Heart right ventricle (tissue), 16 donors: ENCODE measurements around the gene CFAP61. TPM values are rescaled to one million over a fixed set of nuclear protein-coding genes. Genes with fewer than 3 reads are reported as not detected.

Source experiments
- ATAC-seq, 8 donors: fragments of 200-7000 bp; cut with Tn5 transposase; one replicate each; pipeline ENCODE4 v1.9.1; 2020; ENCODE audit warnings: mild to moderate bottlenecking in 8 of 8, moderate library complexity in 8 of 8, moderate number of reproducible peaks in 1 of 8
- DNase-seq, 2 donors: peaks; one replicate each; pipeline ENCODE4 v3.0.0-alpha.2; 2020
- H3K27ac ChIP-seq, 10 donors: fragments of 200-600 bp; sonication (generic) in 2 of 10; one replicate each; pipeline versions ENCODE4 v1.5.0 to v1.8.0; 2020 to 2022; ENCODE audit warnings: mild to moderate bottlenecking in 3 of 10
- H3K27me3 ChIP-seq, 7 donors: fragments of 200-600 bp; one replicate each; pipeline ENCODE4 v1.8.0; 2021 to 2022; ENCODE audit warnings: mild to moderate bottlenecking in 2 of 7
- H3K36me3 ChIP-seq, 9 donors: fragments of 200-600 bp; sonication (generic) in 1 of 9; one replicate each; pipeline versions ENCODE4 v1.5.0 to v1.8.0; 2020 to 2022; ENCODE audit warnings: mild to moderate bottlenecking in 2 of 9
- H3K4me1 ChIP-seq, 9 donors: fragments of 200-600 bp; sonication (generic) in 1 of 9; one replicate each; pipeline versions ENCODE4 v1.5.0 to v1.8.0; 2020 to 2022; ENCODE audit warnings: mild to moderate bottlenecking in 4 of 9
- H3K4me3 ChIP-seq, 10 donors: fragments of 200-600 bp; sonication (generic) in 2 of 10; one replicate each; pipeline versions ENCODE4 v1.5.0 to v1.8.0; 2020 to 2022; ENCODE audit warnings: mild to moderate bottlenecking in 7 of 10, moderate library complexity in 2 of 10
- H3K9me3 ChIP-seq, 11 donors: fragments of 200-600 bp in 10 of 11; sonication (generic) in 2 of 11; one replicate each; pipeline versions ENCODE4 v1.5.0 to v1.8.0; 2013 to 2022; ENCODE audit warnings: mild to moderate bottlenecking in 2 of 11, control low read depth in 1 of 11, moderate library complexity in 1 of 11
- WGBS, 2 donors: extraction: QIAGEN DNeasy Blood & Tissue Kit; methylation state at CpG; one replicate each; pipeline ENCODE4 v1.1.7; 2013; ENCODE audit warnings: inconsistent platforms in 1 of 2; 5-methylcytosine and 5-hydroxymethylcytosine counted together
- intact Hi-C, 10 donors: fragments of 100-400 bp; cut with DNase I; formaldehyde crosslinking; loops; one replicate each; pipeline versions ENCODE4 v1.11.1 to v1.14.2; 2022
- polyA plus RNA-seq, 2 donors: library from polyadenylated mRNA; stranded (reverse); fragments of 200-250 nt; gene quantifications; one replicate each; pipeline ENCODE4 v1.2.3, GENCODE V29; 2013
- total RNA-seq, 10 donors: library from RNA; stranded (reverse); fragmentation: NEBNext Ultra II Directional in 3 of 10; extraction: Animal tissue kit (Norgen Biotek cat#: 25700) in 3 of 10; gene quantifications; one replicate each; pipeline versions ENCODE4 v1.2.1 to v1.2.4, GENCODE V29; 2021 to 2023
- TF ChIP-seq, protein P1 (sequence below), 9 donors: fragments of 200-600 bp; sonication (generic) in 2 of 9; IDR thresholded peaks; one replicate each; pipeline versions ENCODE4 v1.5.0 to v1.8.0; 2021 to 2022; ENCODE audit warnings: antibody characterized with exemption in 9 of 9, mild to moderate bottlenecking in 5 of 9, moderate library complexity in 1 of 9
- donor health status: Arrhythmogenic right ventricular cardiomyopathy.
- donor health status: ischemic (EF 13 %, LVEDD 7.1; RV severe dilation, severe dysfunction).
- donor health status: healthy with polysubstance abuse.
- donor health status: DM: no; HTN: yes; CAD: no.
- donor health status: DM: no; HTN: no; CAD: no.
- donor health status: ischemic (EF 25% LVEDD 6.9; RV normal size, moderate dysfunction).
- donor health status: ischemic (EF 25% LVEDD 5.7; RV mildly dilated, moderate dysfunction).
- donor health status: healthy.
- donor health status: DM: yes; HTN: yes; CAD: no.
- donor health status: Ischemic cardiomyopathy.
- donor health status: ischemic (EF 35%, LVEDD 5.7; RV mildly dilated, moderate dysfunction).
- donor health status: nonischemic (EF 11% LVEDD 7.7; RV severe dilation, severe dysfunction).
- donor health status: DM: yes; HTN: yes; CAD: no.
- donor health status: PGD.
- donor health status: ischemic (EF 29% LVEDD 5.4; RV normal size, mild dysfunction).
- donor health status: nonischemic (EF 23%, LVEDD 6.1; RV moderate dilation, normal function).

Gene CFAP61
- total and polyA plus RNA-seq, 12 donors = 8.2 to 140 (median 60.6) TPM

DNA sequence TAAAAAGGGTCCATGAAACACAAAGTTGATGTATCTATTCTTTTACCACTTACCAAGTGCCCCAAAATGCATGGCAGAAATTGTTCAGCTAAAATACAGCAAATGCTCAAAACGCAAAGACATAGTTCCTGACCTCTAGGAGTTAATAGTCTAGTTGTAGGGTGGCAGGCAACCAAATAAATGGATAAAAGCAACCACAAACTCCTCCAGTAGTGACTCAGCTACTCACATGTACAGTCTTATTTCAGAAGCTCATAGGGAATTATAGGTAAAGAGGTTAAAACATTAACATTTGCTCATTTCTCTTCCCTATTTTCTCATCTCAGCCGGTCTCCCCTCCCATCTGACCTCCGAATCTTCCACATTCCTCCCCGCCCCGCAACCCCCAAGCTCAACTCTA is 171.6 kb downstream of the CFAP61 start:
- TF ChIP-seq, protein P1, sequence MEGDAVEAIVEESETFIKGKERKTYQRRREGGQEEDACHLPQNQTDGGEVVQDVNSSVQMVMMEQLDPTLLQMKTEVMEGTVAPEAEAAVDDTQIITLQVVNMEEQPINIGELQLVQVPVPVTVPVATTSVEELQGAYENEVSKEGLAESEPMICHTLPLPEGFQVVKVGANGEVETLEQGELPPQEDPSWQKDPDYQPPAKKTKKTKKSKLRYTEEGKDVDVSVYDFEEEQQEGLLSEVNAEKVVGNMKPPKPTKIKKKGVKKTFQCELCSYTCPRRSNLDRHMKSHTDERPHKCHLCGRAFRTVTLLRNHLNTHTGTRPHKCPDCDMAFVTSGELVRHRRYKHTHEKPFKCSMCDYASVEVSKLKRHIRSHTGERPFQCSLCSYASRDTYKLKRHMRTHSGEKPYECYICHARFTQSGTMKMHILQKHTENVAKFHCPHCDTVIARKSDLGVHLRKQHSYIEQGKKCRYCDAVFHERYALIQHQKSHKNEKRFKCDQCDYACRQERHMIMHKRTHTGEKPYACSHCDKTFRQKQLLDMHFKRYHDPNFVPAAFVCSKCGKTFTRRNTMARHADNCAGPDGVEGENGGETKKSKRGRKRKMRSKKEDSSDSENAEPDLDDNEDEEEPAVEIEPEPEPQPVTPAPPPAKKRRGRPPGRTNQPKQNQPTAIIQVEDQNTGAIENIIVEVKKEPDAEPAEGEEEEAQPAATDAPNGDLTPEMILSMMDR (IDR thresholded peaks at IDR 0.05) = no peak
- H3K36me3 ChIP-seq = no peaks in the 10 kb centered on the region
- 82 to 88% methylated on average over 5 of the region's 5 CpGs for WGBS, 2 donors
- intact Hi-C loops = no loop called here
- H3K9me3 ChIP-seq = peaks cover 0 to 25% (median 10%) of the 10 kb centered on the region in 11 donors
- H3K4me3 ChIP-seq = no peak overlapping the region
- DNase-seq = no peak
- no peak overlapping the region for H3K27ac ChIP-seq
- no peaks in the 10 kb centered on the region for H3K4me1 ChIP-seq
- H3K27me3 ChIP-seq = peaks cover 0 to 5% (median 0%) of the 10 kb centered on the region in 7 donors
- no peak for ATAC-seq

DNA sequence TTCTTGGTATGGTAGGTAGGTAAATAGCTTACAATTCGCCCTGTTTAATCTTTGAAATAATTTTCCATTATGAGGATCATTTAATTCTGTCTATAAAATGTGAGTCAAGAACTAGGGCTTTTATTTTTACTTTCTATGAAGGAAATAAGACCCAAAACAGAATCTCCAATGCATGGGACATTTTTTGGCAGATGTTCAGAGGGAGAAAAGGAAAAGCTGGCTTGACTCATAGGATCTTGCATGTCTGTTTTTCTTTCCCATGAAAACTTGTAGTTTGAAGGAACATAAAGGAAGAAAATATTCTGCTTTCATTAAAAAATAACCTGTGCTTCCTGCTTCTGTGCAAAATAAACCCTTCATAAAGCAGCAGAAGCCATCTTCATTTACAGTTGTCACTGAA is 172.5 kb downstream of the CFAP61 start:
- H3K36me3 ChIP-seq = no peaks in the 10 kb centered on the region
- ATAC-seq = no peak
- peaks cover 0 to 3% (median 0%) of the 10 kb centered on the region in 9 donors for H3K4me1 ChIP-seq
- no peak overlapping the region for H3K27ac ChIP-seq
- no peak overlapping the region for H3K4me3 ChIP-seq
- intact Hi-C loops = no loop called here
- H3K9me3 ChIP-seq = peaks cover 0 to 18% (median 10%) of the 10 kb centered on the region in 11 donors
- no peak for DNase-seq
- TF ChIP-seq, protein P1 (IDR thresholded peaks at IDR 0.05) = no peak
- 71 to 84% methylated on average over 1 of the region's 1 CpG for WGBS, 2 donors
- peaks cover 0 to 5% (median 0%) of the 10 kb centered on the region in 7 donors for H3K27me3 ChIP-seq

DNA sequence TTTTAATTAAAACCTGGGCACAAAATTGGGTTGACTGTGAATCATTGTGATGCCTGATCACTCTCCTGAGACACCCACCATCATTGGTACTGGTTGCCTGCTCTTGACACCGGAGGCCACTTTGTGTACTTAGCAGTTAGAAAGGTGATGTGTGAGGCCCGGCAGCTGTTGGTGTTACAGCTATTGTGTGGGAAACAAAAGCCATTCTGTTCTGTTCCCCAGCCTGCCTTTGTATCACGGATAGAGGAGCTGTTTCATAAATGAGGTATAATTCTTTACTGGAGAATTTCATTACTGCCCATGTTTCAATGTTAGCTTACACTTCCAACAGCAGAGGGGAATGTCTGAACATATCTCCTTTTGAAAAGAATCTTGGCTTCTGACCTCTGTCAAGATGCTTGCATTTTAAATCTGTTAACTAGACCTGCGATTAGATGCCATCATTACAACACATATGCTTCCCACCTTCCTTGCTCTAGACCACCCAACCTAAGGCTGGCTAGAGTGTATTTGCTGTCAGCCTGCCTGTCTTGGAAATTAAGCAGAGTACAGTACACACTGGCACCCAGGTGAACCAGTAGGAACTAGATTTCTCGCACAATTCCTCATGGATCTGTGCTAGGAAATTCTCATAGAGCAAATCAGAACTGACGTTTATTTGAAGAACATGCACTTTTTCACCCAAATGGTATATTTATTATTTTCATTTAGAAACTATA is 173.2 kb downstream of the CFAP61 start:
- TF ChIP-seq, protein P1 (IDR thresholded peaks at IDR 0.05) = no peak
- DNase-seq = no peak
- ATAC-seq = no peak
- H3K27ac ChIP-seq = no peak overlapping the region
- peaks cover 0 to 3% (median 0%) of the 10 kb centered on the region in 9 donors for H3K4me1 ChIP-seq
- peaks cover 0 to 5% (median 0%) of the 10 kb centered on the region in 7 donors for H3K27me3 ChIP-seq
- WGBS, 2 donors = 71 to 75% methylated on average over 6 of the region's 6 CpGs
- no peak overlapping the region for H3K4me3 ChIP-seq
- intact Hi-C loops = no loop called here
- H3K36me3 ChIP-seq = no peaks in the 10 kb centered on the region
- H3K9me3 ChIP-seq = peaks cover 0 to 18% (median 10%) of the 10 kb centered on the region in 11 donors

DNA sequence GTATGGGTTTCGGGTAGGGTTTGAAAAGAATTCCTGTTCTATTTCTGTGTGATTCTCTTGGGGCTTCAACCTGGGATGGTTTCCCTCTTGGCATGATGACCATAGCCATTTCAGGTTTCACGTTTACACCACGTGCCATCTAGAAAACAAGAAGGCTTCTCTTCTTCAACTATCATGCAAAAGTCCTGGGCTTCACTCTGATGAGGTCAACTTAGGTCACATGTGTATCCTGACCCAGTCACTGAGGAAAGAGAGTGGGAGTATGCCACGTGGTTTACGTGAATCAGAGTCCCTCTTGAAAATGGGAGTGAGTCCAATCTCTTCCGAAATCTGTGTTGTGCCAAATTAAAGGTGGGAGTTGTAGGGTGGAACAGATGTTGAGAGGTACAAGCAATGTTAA is 174.2 kb downstream of the CFAP61 start:
- H3K4me3 ChIP-seq = no peak overlapping the region
- intact Hi-C loops = no loop called here
- no peaks in the 10 kb centered on the region for H3K36me3 ChIP-seq
- peaks cover 0 to 8% (median 0%) of the 10 kb centered on the region in 9 donors for H3K4me1 ChIP-seq
- no peak for DNase-seq
- 72 to 84% methylated on average over 6 of the region's 6 CpGs for WGBS, 2 donors
- TF ChIP-seq, protein P1 (IDR thresholded peaks at IDR 0.05) = no peak
- peaks cover 0 to 5% (median 0%) of the 10 kb centered on the region in 7 donors for H3K27me3 ChIP-seq
- ATAC-seq = no peak
- H3K27ac ChIP-seq = no peak overlapping the region
- peaks cover 0 to 18% (median 10%) of the 10 kb centered on the region in 11 donors for H3K9me3 ChIP-seq
